ENCODE measurements around the gene CTDSPL. TPM values are rescaled to one million over a fixed set of nuclear protein-coding genes. Genes with fewer than 3 reads are reported as not detected.

The CTDSPL gene
- polyA plus RNA-seq, 1 of the 3 experiments (the other 2 are of a cell fraction): 22.1 TPM

DNA sequence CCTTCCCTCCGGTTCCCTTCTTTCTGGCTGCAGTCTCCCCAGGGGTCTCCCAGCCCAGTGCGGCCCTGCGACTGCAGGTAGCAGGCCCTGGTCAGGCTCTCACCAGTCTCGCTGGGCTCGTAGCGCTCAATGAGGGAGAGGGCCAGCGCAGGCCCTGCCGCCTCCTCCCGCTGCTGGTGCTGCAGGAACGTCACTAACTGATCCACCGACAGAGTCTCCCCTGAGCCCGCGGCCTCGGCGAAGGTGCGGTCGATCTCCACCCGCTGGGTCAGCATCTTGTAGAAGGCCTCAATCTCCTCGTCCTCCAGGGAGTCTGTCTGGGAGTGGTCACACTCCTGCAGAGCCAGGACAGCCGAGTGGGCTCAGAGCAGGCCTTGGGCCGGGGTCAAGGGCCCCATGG lies 149.4 kb downstream of the CTDSPL start:
- no peaks in the 10 kb centered on the region for H3K9me3 ChIP-seq
- ChIA-PET CTCF (no interaction called here), POLR2A (no interaction called here)
- peaks cover 8% of the 10 kb centered on the region for H3F3A ChIP-seq (replicated peaks; ENCODE audit: insufficient read depth)
- DNase-seq: no peak
- H2AFZ ChIP-seq (ENCODE audit: low read depth): no peak overlapping the region
- no peaks in the 10 kb centered on the region; a peak in 1 of 4 replicates for H3K4me1 ChIP-seq (ENCODE audit: control insufficient read depth in 1 of 2, insufficient read depth in 2 of 2, low read depth in 1 of 2, low read length in 1 of 2)
- H3K27me3 ChIP-seq (ENCODE audit: insufficient read depth): no peaks in the 10 kb centered on the region
- H3K27ac ChIP-seq (ENCODE audit: low read depth in 2 of 2, low read length in 1 of 2): no peak overlapping the region
- no peak overlapping the region for H3K4me2 ChIP-seq
- no peaks in the 10 kb centered on the region for H3K9me2 ChIP-seq
- TF ChIP-seq POLR2AphosphoS5 (IDR thresholded peaks at IDR 0.05; ENCODE audit: low read depth, low read length): no peak
- no peak for TF ChIP-seq RXRA (IDR thresholded peaks at IDR 0.05; ENCODE audit: borderline replicate concordance, low read depth)
- TF ChIP-seq EZH2phosphoT487 (IDR thresholded peaks at IDR 0.05; ENCODE audit: borderline replicate concordance, low read depth): no peak
- no peak for TF ChIP-seq MXI1 (IDR thresholded peaks at IDR 0.05; ENCODE audit: low read depth, low read length)
- no peak for TF ChIP-seq MEF2A (IDR thresholded peaks at IDR 0.05; ENCODE audit: borderline replicate concordance, low read depth)
- no peak for TF ChIP-seq TEAD4 (IDR thresholded peaks at IDR 0.05; ENCODE audit: borderline replicate concordance, insufficient read depth)
- no peak for TF ChIP-seq JUND (IDR thresholded peaks at IDR 0.05)
- TF ChIP-seq FOXJ3 (CRISPR knock-in tag; IDR thresholded peaks at IDR 0.05): no peak
- TF ChIP-seq, protein P1, sequence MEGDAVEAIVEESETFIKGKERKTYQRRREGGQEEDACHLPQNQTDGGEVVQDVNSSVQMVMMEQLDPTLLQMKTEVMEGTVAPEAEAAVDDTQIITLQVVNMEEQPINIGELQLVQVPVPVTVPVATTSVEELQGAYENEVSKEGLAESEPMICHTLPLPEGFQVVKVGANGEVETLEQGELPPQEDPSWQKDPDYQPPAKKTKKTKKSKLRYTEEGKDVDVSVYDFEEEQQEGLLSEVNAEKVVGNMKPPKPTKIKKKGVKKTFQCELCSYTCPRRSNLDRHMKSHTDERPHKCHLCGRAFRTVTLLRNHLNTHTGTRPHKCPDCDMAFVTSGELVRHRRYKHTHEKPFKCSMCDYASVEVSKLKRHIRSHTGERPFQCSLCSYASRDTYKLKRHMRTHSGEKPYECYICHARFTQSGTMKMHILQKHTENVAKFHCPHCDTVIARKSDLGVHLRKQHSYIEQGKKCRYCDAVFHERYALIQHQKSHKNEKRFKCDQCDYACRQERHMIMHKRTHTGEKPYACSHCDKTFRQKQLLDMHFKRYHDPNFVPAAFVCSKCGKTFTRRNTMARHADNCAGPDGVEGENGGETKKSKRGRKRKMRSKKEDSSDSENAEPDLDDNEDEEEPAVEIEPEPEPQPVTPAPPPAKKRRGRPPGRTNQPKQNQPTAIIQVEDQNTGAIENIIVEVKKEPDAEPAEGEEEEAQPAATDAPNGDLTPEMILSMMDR (IDR thresholded peaks at IDR 0.05): no peak
- TF ChIP-seq, protein P2, sequence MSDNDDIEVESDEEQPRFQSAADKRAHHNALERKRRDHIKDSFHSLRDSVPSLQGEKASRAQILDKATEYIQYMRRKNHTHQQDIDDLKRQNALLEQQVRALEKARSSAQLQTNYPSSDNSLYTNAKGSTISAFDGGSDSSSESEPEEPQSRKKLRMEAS (IDR thresholded peaks at IDR 0.05; ENCODE audit: low read depth): no peak
- TF ChIP-seq RCOR1 (IDR thresholded peaks at IDR 0.05; ENCODE audit: low read length): no peak
- TF ChIP-seq CHD2 (IDR thresholded peaks at IDR 0.05; ENCODE audit: low read length, partially characterized antibody): no peak
- TF ChIP-seq, protein P3, sequence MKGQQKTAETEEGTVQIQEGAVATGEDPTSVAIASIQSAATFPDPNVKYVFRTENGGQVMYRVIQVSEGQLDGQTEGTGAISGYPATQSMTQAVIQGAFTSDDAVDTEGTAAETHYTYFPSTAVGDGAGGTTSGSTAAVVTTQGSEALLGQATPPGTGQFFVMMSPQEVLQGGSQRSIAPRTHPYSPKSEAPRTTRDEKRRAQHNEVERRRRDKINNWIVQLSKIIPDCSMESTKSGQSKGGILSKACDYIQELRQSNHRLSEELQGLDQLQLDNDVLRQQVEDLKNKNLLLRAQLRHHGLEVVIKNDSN (IDR thresholded peaks at IDR 0.05; ENCODE audit: borderline replicate concordance, low read depth): no peak
- TF ChIP-seq GABPA (IDR thresholded peaks at IDR 0.05; ENCODE audit: low read depth): no peak
- TF ChIP-seq, protein P4, sequence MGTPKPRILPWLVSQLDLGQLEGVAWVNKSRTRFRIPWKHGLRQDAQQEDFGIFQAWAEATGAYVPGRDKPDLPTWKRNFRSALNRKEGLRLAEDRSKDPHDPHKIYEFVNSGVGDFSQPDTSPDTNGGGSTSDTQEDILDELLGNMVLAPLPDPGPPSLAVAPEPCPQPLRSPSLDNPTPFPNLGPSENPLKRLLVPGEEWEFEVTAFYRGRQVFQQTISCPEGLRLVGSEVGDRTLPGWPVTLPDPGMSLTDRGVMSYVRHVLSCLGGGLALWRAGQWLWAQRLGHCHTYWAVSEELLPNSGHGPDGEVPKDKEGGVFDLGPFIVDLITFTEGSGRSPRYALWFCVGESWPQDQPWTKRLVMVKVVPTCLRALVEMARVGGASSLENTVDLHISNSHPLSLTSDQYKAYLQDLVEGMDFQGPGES (IDR thresholded peaks at IDR 0.05; ENCODE audit: low read depth, low read length): no peak
- TF ChIP-seq, protein P5, sequence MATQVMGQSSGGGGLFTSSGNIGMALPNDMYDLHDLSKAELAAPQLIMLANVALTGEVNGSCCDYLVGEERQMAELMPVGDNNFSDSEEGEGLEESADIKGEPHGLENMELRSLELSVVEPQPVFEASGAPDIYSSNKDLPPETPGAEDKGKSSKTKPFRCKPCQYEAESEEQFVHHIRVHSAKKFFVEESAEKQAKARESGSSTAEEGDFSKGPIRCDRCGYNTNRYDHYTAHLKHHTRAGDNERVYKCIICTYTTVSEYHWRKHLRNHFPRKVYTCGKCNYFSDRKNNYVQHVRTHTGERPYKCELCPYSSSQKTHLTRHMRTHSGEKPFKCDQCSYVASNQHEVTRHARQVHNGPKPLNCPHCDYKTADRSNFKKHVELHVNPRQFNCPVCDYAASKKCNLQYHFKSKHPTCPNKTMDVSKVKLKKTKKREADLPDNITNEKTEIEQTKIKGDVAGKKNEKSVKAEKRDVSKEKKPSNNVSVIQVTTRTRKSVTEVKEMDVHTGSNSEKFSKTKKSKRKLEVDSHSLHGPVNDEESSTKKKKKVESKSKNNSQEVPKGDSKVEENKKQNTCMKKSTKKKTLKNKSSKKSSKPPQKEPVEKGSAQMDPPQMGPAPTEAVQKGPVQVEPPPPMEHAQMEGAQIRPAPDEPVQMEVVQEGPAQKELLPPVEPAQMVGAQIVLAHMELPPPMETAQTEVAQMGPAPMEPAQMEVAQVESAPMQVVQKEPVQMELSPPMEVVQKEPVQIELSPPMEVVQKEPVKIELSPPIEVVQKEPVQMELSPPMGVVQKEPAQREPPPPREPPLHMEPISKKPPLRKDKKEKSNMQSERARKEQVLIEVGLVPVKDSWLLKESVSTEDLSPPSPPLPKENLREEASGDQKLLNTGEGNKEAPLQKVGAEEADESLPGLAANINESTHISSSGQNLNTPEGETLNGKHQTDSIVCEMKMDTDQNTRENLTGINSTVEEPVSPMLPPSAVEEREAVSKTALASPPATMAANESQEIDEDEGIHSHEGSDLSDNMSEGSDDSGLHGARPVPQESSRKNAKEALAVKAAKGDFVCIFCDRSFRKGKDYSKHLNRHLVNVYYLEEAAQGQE (IDR thresholded peaks at IDR 0.05; ENCODE audit: low read depth, low read length): no peak
- H3K79me2 ChIP-seq (ENCODE audit: insufficient read depth): no peaks in the 10 kb centered on the region
- H4K20me1 ChIP-seq (ENCODE audit: insufficient read depth): no peaks in the 10 kb centered on the region
- H3K9ac ChIP-seq: no peak overlapping the region
- WGBS (ENCODE audit: low lambda C conversion rate): no CpG with 5 or more reads among the region's 21 CpGs
- no peak overlapping the region for H3K4me3 ChIP-seq (ENCODE audit: low read depth in 2 of 2, low read length in 1 of 2)
- peaks cover 25 to 35% of the 10 kb centered on the region in 2 experiments for H3K36me3 ChIP-seq (replicated peaks in 1 of 2; ENCODE audit: control insufficient read depth in 1 of 2, insufficient read depth in 2 of 2, low read length in 1 of 2)

All from SK-N-SH (cell line).